Measurements from ENCODE around the gene TMEM259.

The TMEM259 gene

GRCh38 chr19:1055886-1056620 lies 35.1 kb upstream of the TMEM259 start:
- DNase-seq (ENCODE audit: low read depth in 2 of 2), result no peak

GRCh38 chr19:1055028-1055425 lies 34.1 kb upstream of the TMEM259 start:
- no peak for DNase-seq (ENCODE audit: low read depth in 2 of 2)

- DNase-seq (ENCODE audit: low read depth in 2 of 2), result no peak
Measured at GRCh38 chr19:1054102-1055027, 33.4 kb upstream of the TMEM259 start.

GRCh38 chr19:1053176-1054101 lies 32.5 kb upstream of the TMEM259 start:
- DNase-seq (ENCODE audit: low read depth in 2 of 2), result no peak

GRCh38 chr19:1052349-1052975 lies 31.5 kb upstream of the TMEM259 start:
- DNase-seq (ENCODE audit: low read depth in 2 of 2), result no peak

GRCh38 chr19:1051791-1052190 lies 30.9 kb upstream of the TMEM259 start:
- DNase-seq (ENCODE audit: low read depth in 2 of 2), result no peak

GRCh38 chr19:1050989-1051788 lies 30.3 kb upstream of the TMEM259 start:
- DNase-seq (ENCODE audit: low read depth in 2 of 2), result no peak

GRCh38 chr19:1049800-1050199 lies 28.9 kb upstream of the TMEM259 start:
- DNase-seq (ENCODE audit: low read depth in 2 of 2), result no peak

GRCh38 chr19:1049106-1049505 lies 28.2 kb upstream of the TMEM259 start:
- DNase-seq (ENCODE audit: low read depth in 2 of 2), result no peak

GRCh38 chr19:1047696-1048147 lies 26.8 kb upstream of the TMEM259 start:
- no peak for DNase-seq (ENCODE audit: low read depth in 2 of 2)

GRCh38 chr19:1046836-1047695 lies 26.1 kb upstream of the TMEM259 start:
- no peak for DNase-seq (ENCODE audit: low read depth in 2 of 2)

GRCh38 chr19:1046117-1046626 lies 25.2 kb upstream of the TMEM259 start:
- DNase-seq (ENCODE audit: low read depth in 2 of 2), result no peak

- DNase-seq (ENCODE audit: low read depth in 2 of 2), result peak in 1 of 2 donors; percentile 44
Measured at GRCh38 chr19:1045247-1045603, 24.3 kb upstream of the TMEM259 start.

GRCh38 chr19:1042689-1043511 lies 22.0 kb upstream of the TMEM259 start:
- DNase-seq (ENCODE audit: low read depth in 2 of 2), result no peak

GRCh38 chr19:1041835-1042685 lies 21.1 kb upstream of the TMEM259 start:
- no peak for DNase-seq (ENCODE audit: low read depth in 2 of 2)

GRCh38 chr19:1041272-1041834 lies 20.4 kb upstream of the TMEM259 start:
- DNase-seq (ENCODE audit: low read depth in 2 of 2), result no peak
